Left lung (tissue), 10 donors: ENCODE measurements around the gene CYB5D1. TPM values are rescaled to one million over a fixed set of nuclear protein-coding genes. Genes with fewer than 3 reads are reported as not detected.

Experiments
- ATAC-seq: fragments of 200-7000 bp; cut with Tn5 transposase; one replicate; pipeline ENCODE4 v1.9.1; 2020; ENCODE audit warnings: moderate library complexity
- DNase-seq, 4 donors: peaks; one replicate each; pipeline ENCODE4 v3.0.0-alpha.2; 2013 to 2020
- H3K27ac ChIP-seq, 2 donors: fragments of 200-600 bp; sonication (generic) in 1 of 2; one replicate each; pipeline versions ENCODE4 v1.5.0 to v1.8.0; 2020 to 2021
- H3K27me3 ChIP-seq, 2 donors: fragments of 200-600 bp; sonication (generic) in 1 of 2; one replicate each; pipeline versions ENCODE4 v1.5.0 to v1.8.0; 2020 to 2021
- H3K36me3 ChIP-seq, 2 donors: fragments of 200-600 bp; sonication (generic) in 1 of 2; one replicate each; pipeline versions ENCODE4 v1.5.0 to v1.8.0; 2020 to 2021
- H3K4me1 ChIP-seq, 2 donors: fragments of 200-600 bp; one replicate each; pipeline ENCODE4 v1.8.0; 2021
- H3K4me3 ChIP-seq, 2 donors: fragments of 200-600 bp; sonication (generic) in 1 of 2; one replicate each; pipeline versions ENCODE4 v1.5.0 to v1.8.0; 2020 to 2021; ENCODE audit warnings: mild to moderate bottlenecking in 1 of 2
- H3K9me3 ChIP-seq, 2 donors: fragments of 200-600 bp; sonication (generic) in 1 of 2; one replicate each; pipeline versions ENCODE4 v1.5.0 to v1.8.0; 2020 to 2021
- CTCF ChIP-seq, 2 donors: fragments of 200-600 bp; sonication (generic) in 1 of 2; IDR thresholded peaks; one replicate each; pipeline versions ENCODE4 v1.5.0 to v1.8.0; 2021; ENCODE audit warnings: antibody characterized with exemption in 2 of 2
- intact Hi-C, 2 donors: fragments of 100-400 bp; cut with DNase I; formaldehyde crosslinking; loops; one replicate each; pipeline versions ENCODE4 v1.11.2 to v1.14.2; 2022
- polyA plus RNA-seq, 6 donors: library from polyadenylated mRNA; unstranded; fragments of 120-200 nt; gene quantifications; one replicate each; pipeline ENCODE4 v1.2.1, GENCODE V29; 2013; ENCODE audit not compliant: insufficient read length in 6 of 6
- total RNA-seq, 2 donors: library from RNA; stranded (reverse); fragmentation: NEBNext Ultra II Directional; extraction: Animal tissue kit (Norgen Biotek cat#: 25700); gene quantifications; one replicate each; pipeline ENCODE4 v1.2.1, GENCODE V29; 2021
- donor health status: DM: no; HTN: yes; CAD: no.
- donor health status: DM: no; HTN: no; CAD: no.

Gene CYB5D1
- total and polyA plus RNA-seq, 8 donors, result 9.8 to 25.8 (median 19.2) TPM

- Histone ChIP-seq H3K27ac (no peak overlapping the region), H3K27me3 (no peaks in the 10 kb centered on the region), H3K4me1 (peaks cover 17 to 67% of the 10 kb centered on the region in 2 donors), H3K9me3 (no peaks in the 10 kb centered on the region), H3K4me3 (peak overlapping the region in 1 of 2 donors; percentile 7), H3K36me3 (peaks cover 0 to 91% of the 10 kb centered on the region in 2 donors)
- ATAC-seq (peak; percentile 90), DNase-seq (peak; percentile 83 to 97 (median 94))
- peak; percentile 93 to 98 for TF ChIP-seq CTCF (IDR thresholded peaks at IDR 0.05)
- intact Hi-C loops, result no loop called here
Observed at GRCh38 chr17:7851438-7852261, 6.2 kb upstream of the CYB5D1 start.

- intact Hi-C loops, result no loop called here
- no peaks in the 10 kb centered on the region for H3K27me3 ChIP-seq
- DNase-seq, result no peak
- H3K9me3 ChIP-seq, result no peaks in the 10 kb centered on the region
- peaks cover 0 to 85% of the 10 kb centered on the region in 2 donors for H3K36me3 ChIP-seq
- TF ChIP-seq CTCF (IDR thresholded peaks at IDR 0.05), result no peak
- no peak for ATAC-seq
- no peak overlapping the region for H3K27ac ChIP-seq
- no peak overlapping the region for H3K4me3 ChIP-seq
- peaks cover 17 to 64% of the 10 kb centered on the region in 2 donors for H3K4me1 ChIP-seq
Observed at GRCh38 chr17:7852262-7852670, 5.5 kb upstream of the CYB5D1 start.

- intact Hi-C loops, result no loop called here
- no peak for ATAC-seq
- Histone ChIP-seq H3K36me3 (peaks cover 0 to 77% of the 10 kb centered on the region in 2 donors), H3K9me3 (no peaks in the 10 kb centered on the region), H3K27me3 (no peaks in the 10 kb centered on the region), H3K4me1 (peaks cover 17 to 64% of the 10 kb centered on the region in 2 donors), H3K27ac (no peak overlapping the region), H3K4me3 (no peak overlapping the region)
- TF ChIP-seq CTCF (IDR thresholded peaks at IDR 0.05), result no peak
- DNase-seq, result no peak
Observed at GRCh38 chr17:7852919-7853690, 4.7 kb upstream of the CYB5D1 start.

- intact Hi-C loops, result no loop called here
- Histone ChIP-seq H3K4me1 (peaks cover 22 to 70% of the 10 kb centered on the region in 2 donors), H3K27ac (no peak overlapping the region), H3K4me3 (no peak overlapping the region), H3K27me3 (no peaks in the 10 kb centered on the region), H3K36me3 (peaks cover 0 to 71% of the 10 kb centered on the region in 2 donors), H3K9me3 (no peaks in the 10 kb centered on the region)
- no peak for ATAC-seq
- TF ChIP-seq CTCF (IDR thresholded peaks at IDR 0.05), result no peak
- DNase-seq, result no peak
Observed at GRCh38 chr17:7853691-7854038, 4.1 kb upstream of the CYB5D1 start.
